Calu3 (cell line): Measurements from ENCODE around the gene CDKN2B-AS1. TPM values are rescaled to one million over a fixed set of nuclear protein-coding genes. Genes with fewer than 3 reads are reported as not detected.

Source experiments
- BruUV-seq: library from RNA; stranded (reverse); fragments of 400-500 nt; replicated peaks from 2 replicates; lab custom pipeline; 2021; lab: Mats Ljungman, UMichigan
- CTCF ChIA-PET: fragments of 300-600 bp; sonication (Branson Sonifier 250); formaldehyde crosslinking; loops from one replicate; lab custom pipeline; 2022; ENCODE audit warnings: antibody characterized with exemption; lab: Charles Lee
- DNase-seq: peaks from one replicate; pipeline ENCODE4 v3.0.0; 2022
- H3K27ac Mint-ChIP-seq: one replicate; pipeline ENCODE4 v1.8.0; 2022; ENCODE audit warnings: mixed read lengths; ENCODE audit not compliant: unreplicated experiment
- H3K27me3 Mint-ChIP-seq: one replicate; pipeline ENCODE4 v1.8.0; 2022; ENCODE audit warnings: mixed read lengths; ENCODE audit not compliant: unreplicated experiment
- H3K36me3 Mint-ChIP-seq: one replicate; pipeline ENCODE4 v1.8.0; 2022; ENCODE audit warnings: mild to moderate bottlenecking, moderate library complexity, mixed read lengths; ENCODE audit not compliant: insufficient read depth, unreplicated experiment
- H3K4me1 Mint-ChIP-seq: one replicate; pipeline ENCODE4 v1.8.0; 2022; ENCODE audit warnings: mild to moderate bottlenecking, low read depth, mixed read lengths; ENCODE audit not compliant: unreplicated experiment
- H3K4me3 Mint-ChIP-seq: one replicate; pipeline ENCODE4 v1.8.0; 2022; ENCODE audit warnings: mild to moderate bottlenecking, low read depth, moderate library complexity, mixed read lengths; ENCODE audit not compliant: unreplicated experiment
- H3K9me3 Mint-ChIP-seq: one replicate; pipeline ENCODE4 v1.8.0; 2022; ENCODE audit warnings: low read depth, mixed read lengths; ENCODE audit not compliant: unreplicated experiment
- intact Hi-C: fragments of 100-400 bp; cut with micrococcal nuclease; formaldehyde crosslinking; loops from one replicate; pipeline ENCODE4 v1.10.0; 2022; ENCODE audit not compliant: unreplicated experiment
- total RNA-seq: library from RNA; stranded (reverse); gene quantifications from 2 replicates; pipeline ENCODE4 v1.2.3, GENCODE V29; 2022
- TF ChIP-seq, protein P1 (sequence below): fragments of 200-600 bp; IDR thresholded peaks from one replicate; pipeline ENCODE4 v1.8.0; 2022; ENCODE audit warnings: antibody characterized with exemption; ENCODE audit not compliant: unreplicated experiment

Gene CDKN2B-AS1
- total RNA-seq, 1 experiment from 2014 or later, result 8.9 TPM

DNA sequence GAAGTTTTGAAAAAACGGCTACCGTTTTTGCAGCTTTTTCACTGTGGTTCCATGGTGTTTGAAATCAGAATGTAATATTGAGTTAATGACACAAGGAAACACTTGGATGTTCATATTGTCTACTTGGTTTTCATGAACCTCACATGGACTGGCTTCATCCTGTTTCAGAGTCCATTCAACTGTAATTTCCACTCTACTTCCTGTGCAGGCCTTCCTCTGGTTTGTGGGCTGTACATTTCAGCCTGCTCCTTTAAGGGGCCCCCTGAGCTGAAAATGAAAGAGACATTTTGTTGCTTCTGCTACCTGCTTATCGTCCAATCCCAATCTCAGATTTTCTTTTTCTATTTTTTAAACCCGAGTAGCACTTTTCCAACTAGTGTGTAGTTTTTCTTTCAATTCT is 56.3 kb downstream of the CDKN2B-AS1 start:
- CTCF ChIA-PET, result no interaction called here
- no TSS peak for BruUV-seq

GRCh38 chr9:22052376-22052945 is 57.9 kb downstream of the CDKN2B-AS1 start:
- no peak overlapping the region for H3K4me3 Mint-ChIP-seq
- no peaks in the 10 kb centered on the region for H3K27me3 Mint-ChIP-seq
- no peaks in the 10 kb centered on the region for H3K36me3 Mint-ChIP-seq
- peak overlapping the region; percentile 59 for H3K27ac Mint-ChIP-seq
- no TSS peak for BruUV-seq
- H3K9me3 Mint-ChIP-seq, result no peaks in the 10 kb centered on the region
- TF ChIP-seq, protein P1, sequence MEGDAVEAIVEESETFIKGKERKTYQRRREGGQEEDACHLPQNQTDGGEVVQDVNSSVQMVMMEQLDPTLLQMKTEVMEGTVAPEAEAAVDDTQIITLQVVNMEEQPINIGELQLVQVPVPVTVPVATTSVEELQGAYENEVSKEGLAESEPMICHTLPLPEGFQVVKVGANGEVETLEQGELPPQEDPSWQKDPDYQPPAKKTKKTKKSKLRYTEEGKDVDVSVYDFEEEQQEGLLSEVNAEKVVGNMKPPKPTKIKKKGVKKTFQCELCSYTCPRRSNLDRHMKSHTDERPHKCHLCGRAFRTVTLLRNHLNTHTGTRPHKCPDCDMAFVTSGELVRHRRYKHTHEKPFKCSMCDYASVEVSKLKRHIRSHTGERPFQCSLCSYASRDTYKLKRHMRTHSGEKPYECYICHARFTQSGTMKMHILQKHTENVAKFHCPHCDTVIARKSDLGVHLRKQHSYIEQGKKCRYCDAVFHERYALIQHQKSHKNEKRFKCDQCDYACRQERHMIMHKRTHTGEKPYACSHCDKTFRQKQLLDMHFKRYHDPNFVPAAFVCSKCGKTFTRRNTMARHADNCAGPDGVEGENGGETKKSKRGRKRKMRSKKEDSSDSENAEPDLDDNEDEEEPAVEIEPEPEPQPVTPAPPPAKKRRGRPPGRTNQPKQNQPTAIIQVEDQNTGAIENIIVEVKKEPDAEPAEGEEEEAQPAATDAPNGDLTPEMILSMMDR, result no peak
- H3K4me1 Mint-ChIP-seq, result peaks cover 22% of the 10 kb centered on the region
- peak; percentile 53 for DNase-seq
- CTCF ChIA-PET, result interaction anchor here (0.9 to 1.6 kb wide), 3 partner anchors 11 to 186 kb away, joined by 3 to 4 read pairs (median 4); no protein-coding TSS in a partner anchor
- intact Hi-C loops, result loop anchor here (2.0 to 5.0 kb wide), 3 partner anchors 35 to 70 kb away; no protein-coding TSS in a partner anchor

More for the DNA sequence above, 56.3 kb downstream of the CDKN2B-AS1 start:
- no peak overlapping the region for H3K27ac Mint-ChIP-seq
- H3K4me1 Mint-ChIP-seq, result peaks cover 22% of the 10 kb centered on the region
- no peaks in the 10 kb centered on the region for H3K9me3 Mint-ChIP-seq
- no peak overlapping the region for H3K4me3 Mint-ChIP-seq
- no peaks in the 10 kb centered on the region for H3K27me3 Mint-ChIP-seq
- intact Hi-C loops, result loop anchor here (5.0 kb wide), 2 partner anchors 36 to 71 kb away; no protein-coding TSS in a partner anchor
- TF ChIP-seq, protein P1, result no peak
- H3K36me3 Mint-ChIP-seq, result no peaks in the 10 kb centered on the region
- DNase-seq, result no peak

DNA sequence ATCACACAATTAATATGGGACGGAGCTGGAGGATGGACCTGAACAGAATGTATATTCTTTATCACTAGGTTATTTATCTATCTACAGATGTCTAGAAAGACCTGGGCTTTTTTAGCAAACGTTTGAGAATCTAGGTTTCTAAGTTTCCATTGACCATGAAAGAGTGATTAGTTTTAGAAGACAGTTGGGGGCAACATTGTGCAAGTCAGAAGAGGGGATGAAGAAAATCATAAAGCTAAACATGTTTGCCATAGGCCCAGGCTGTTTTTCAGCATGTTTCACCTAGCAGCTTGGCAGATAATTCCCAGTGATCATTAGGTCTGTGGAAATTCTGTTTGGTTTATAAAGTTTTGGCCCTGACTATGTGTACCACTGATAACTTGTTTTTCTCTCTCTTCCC is 58.6 kb downstream of the CDKN2B-AS1 start:
- H3K27me3 Mint-ChIP-seq, result no peaks in the 10 kb centered on the region
- DNase-seq, result no peak
- TF ChIP-seq, protein P1, result no peak
- no peaks in the 10 kb centered on the region for H3K36me3 Mint-ChIP-seq
- intact Hi-C loops, result loop anchor here (2.0 to 5.0 kb wide), 3 partner anchors 34 to 69 kb away; no protein-coding TSS in a partner anchor
- CTCF ChIA-PET, result interaction anchor here (0.9 to 1.6 kb wide), 5 partner anchors 12 to 191 kb away, joined by 3 to 7 read pairs (median 4); no protein-coding TSS in a partner anchor
- BruUV-seq, result no TSS peak
- H3K27ac Mint-ChIP-seq, result peak overlapping the region; percentile 59
- peak overlapping the region; percentile 22 for H3K4me3 Mint-ChIP-seq
- H3K4me1 Mint-ChIP-seq, result peaks cover 22% of the 10 kb centered on the region
- no peaks in the 10 kb centered on the region for H3K9me3 Mint-ChIP-seq

DNA sequence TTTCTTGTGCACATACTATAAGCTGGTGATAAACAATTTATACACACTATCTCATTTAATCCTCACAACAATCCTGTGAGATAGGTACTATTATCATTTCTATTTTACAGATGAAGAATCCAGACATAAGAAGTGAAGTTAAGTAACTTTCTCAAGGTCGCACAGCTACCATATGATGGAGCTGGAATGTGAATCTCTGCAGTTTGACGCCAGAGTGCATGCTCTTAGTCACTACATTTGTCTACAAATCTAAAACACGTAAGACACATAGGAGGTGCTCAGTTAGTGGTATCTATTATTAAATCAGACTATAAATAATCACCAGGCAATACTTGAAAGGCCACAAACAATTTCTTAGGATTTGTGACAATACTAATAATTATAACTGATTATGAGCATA is 59.5 kb downstream of the CDKN2B-AS1 start:
- CTCF ChIA-PET, result interaction anchor here (1.1 kb wide), 1 partner anchor 190 kb away, joined by 7 read pairs; no protein-coding TSS in a partner anchor
- intact Hi-C loops, result loop anchor here (5.0 kb wide), 2 partner anchors 33 to 68 kb away; no protein-coding TSS in a partner anchor
- TF ChIP-seq, protein P1, result no peak

More for the DNA sequence above, 59.5 kb downstream of the CDKN2B-AS1 start:
- no peak overlapping the region for H3K4me3 Mint-ChIP-seq
- no peak overlapping the region for H3K27ac Mint-ChIP-seq
- DNase-seq, result no peak
- peaks cover 22% of the 10 kb centered on the region for H3K4me1 Mint-ChIP-seq
- H3K36me3 Mint-ChIP-seq, result no peaks in the 10 kb centered on the region
- BruUV-seq, result no TSS peak
- H3K9me3 Mint-ChIP-seq, result no peaks in the 10 kb centered on the region
- H3K27me3 Mint-ChIP-seq, result no peaks in the 10 kb centered on the region
